HEK293T (cell line): ENCODE results near the gene DEFB116.
"Not testable (repeated sequence)": the region's sequence is repeated elsewhere in the genome, so short reads cannot be mapped to it uniquely, and the experiment has no call there.

Source experiments
- CTCF ChIA-PET: fragments of 350-600 bp; formaldehyde crosslinking; extraction: SDS; loops from one replicate; lab custom pipeline; 2021; ENCODE audit warnings: antibody characterized with exemption, inconsistent platforms; lab: Yijun Ruan, JAX
- POLR2A ChIA-PET: fragments of 350-600 bp; formaldehyde crosslinking; extraction: SDS; loops from one replicate; lab custom pipeline; 2020; ENCODE audit warnings: antibody characterized with exemption, inconsistent platforms; lab: Yijun Ruan, JAX
- DNase-seq: peaks from one replicate; pipeline ENCODE4 v3.0.0; 2012; ENCODE audit warnings: mixed read lengths; ENCODE audit errors: extremely low spot score
- ARNT ChIP-seq: fragments of 450-650 bp; IDR thresholded peaks from 2 replicates; pipeline ENCODE4 v1.6.1; 2017; ENCODE audit warnings: mild to moderate bottlenecking
- BHLHE40 ChIP-seq: fragments of 450-650 bp; IDR thresholded peaks from 2 replicates; pipeline ENCODE4 v1.6.1; 2016; ENCODE audit warnings: mild to moderate bottlenecking, moderate library complexity, borderline replicate concordance
- CTBP1 ChIP-seq: fragments of 450-650 bp; IDR thresholded peaks from 2 replicates; pipeline ENCODE4 v1.6.1; 2016; ENCODE audit warnings: borderline replicate concordance
- ELF4 ChIP-seq: fragments of 450-650 bp; IDR thresholded peaks from 2 replicates; pipeline ENCODE4 v1.6.1; 2017; ENCODE audit warnings: antibody characterized with exemption
- FOXA1 ChIP-seq: fragments of 450-650 bp; IDR thresholded peaks from 2 replicates; pipeline ENCODE4 v1.6.1; 2016; ENCODE audit warnings: mild to moderate bottlenecking
- FOXK2 ChIP-seq: fragments of 450-650 bp; IDR thresholded peaks from 2 replicates; pipeline ENCODE4 v1.6.1; 2016; ENCODE audit warnings: mild to moderate bottlenecking
- FOXM1 ChIP-seq: fragments of 450-650 bp; IDR thresholded peaks from 2 replicates; pipeline ENCODE4 v1.6.1; 2017; ENCODE audit warnings: mild to moderate bottlenecking, borderline replicate concordance
- HDGF ChIP-seq: fragments of 450-650 bp; IDR thresholded peaks from 2 replicates; pipeline ENCODE4 v1.6.1; 2017; ENCODE audit warnings: antibody characterized with exemption, borderline replicate concordance
- L3MBTL2 ChIP-seq: fragments of 450-650 bp; conservative IDR thresholded peaks from 2 replicates; pipeline ENCODE4 v1.6.1; 2016; ENCODE audit warnings: mild to moderate bottlenecking
- LEF1 ChIP-seq: fragments of 450-650 bp; IDR thresholded peaks from 2 replicates; pipeline ENCODE4 v1.6.1; 2017; ENCODE audit warnings: mild to moderate bottlenecking, borderline replicate concordance
- NFRKB ChIP-seq: fragments of 450-650 bp; IDR thresholded peaks from 2 replicates; pipeline ENCODE4 v1.6.1; 2016; ENCODE audit warnings: mild to moderate bottlenecking, moderate library complexity
- PKNOX1 ChIP-seq: fragments of 450-650 bp; IDR thresholded peaks from 2 replicates; pipeline ENCODE4 v1.6.1; 2016
- SP1 ChIP-seq: fragments of 450-650 bp; IDR thresholded peaks from 2 replicates; pipeline ENCODE4 v1.6.1; 2017
- SUZ12 ChIP-seq: fragments of 450-650 bp; IDR thresholded peaks from 2 replicates; pipeline ENCODE4 v1.6.1; 2016; ENCODE audit warnings: mild to moderate bottlenecking
- TARDBP ChIP-seq: fragments of 450-650 bp; IDR thresholded peaks from 2 replicates; pipeline ENCODE4 v1.6.1; 2016
- ZNF384 ChIP-seq: fragments of 450-650 bp; IDR thresholded peaks from 2 replicates; pipeline ENCODE4 v1.6.1; 2016

DEFB116 gene, protein sequence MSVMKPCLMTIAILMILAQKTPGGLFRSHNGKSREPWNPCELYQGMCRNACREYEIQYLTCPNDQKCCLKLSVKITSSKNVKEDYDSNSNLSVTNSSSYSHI

GRCh38 chr20:31308535-31309162 is at the start of gene DEFB116:
TSS of gene DEFB116 (minus strand) at chr20:31308585. CDS start at chr20:31308585, 0 bp downstream.
- CTCF ChIA-PET: no interaction called here
- DNase-seq: no peak
- POLR2A ChIA-PET: no interaction called here
- TF ChIP-seq BHLHE40 (no peak), HDGF (no peak), FOXK2 (no peak), LEF1 (no peak), TARDBP (no peak), ELF4 (no peak)

DNA sequence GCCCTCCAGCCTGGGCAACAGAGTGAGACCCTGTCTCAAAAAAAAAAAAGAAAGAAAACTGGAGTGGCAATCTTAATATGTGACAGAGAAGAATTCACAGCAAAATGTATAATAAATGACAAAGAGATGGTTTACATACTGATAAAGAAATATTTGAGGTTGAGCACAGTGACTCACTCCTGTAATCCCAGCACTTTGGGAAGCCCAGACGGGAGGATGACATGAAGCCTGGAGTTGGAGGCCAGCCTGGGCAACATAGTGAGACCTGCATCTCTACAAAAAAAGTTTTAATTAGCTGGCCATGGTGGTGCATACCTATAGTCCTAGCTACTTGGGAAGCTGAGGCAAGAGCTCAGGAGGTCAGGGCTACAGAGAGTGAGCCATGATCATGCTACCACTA is 47.6 kb upstream of the DEFB116 start:
- no peak for TF ChIP-seq FOXK2
- no peak for TF ChIP-seq PKNOX1
- no peak for TF ChIP-seq SP1
- no peak for TF ChIP-seq LEF1
- no peak for TF ChIP-seq TARDBP
- no peak for TF ChIP-seq ARNT
- no peak for TF ChIP-seq BHLHE40
- TF ChIP-seq FOXA1: no peak
- no peak for TF ChIP-seq HDGF
- no peak for TF ChIP-seq ZNF384
- TF ChIP-seq ELF4: no peak
- no peak for TF ChIP-seq L3MBTL2
- TF ChIP-seq FOXM1: no peak
- TF ChIP-seq CTBP1: no peak
- no peak for DNase-seq
- ChIA-PET POLR2A (no interaction called here), CTCF (no interaction called here)

DNA sequence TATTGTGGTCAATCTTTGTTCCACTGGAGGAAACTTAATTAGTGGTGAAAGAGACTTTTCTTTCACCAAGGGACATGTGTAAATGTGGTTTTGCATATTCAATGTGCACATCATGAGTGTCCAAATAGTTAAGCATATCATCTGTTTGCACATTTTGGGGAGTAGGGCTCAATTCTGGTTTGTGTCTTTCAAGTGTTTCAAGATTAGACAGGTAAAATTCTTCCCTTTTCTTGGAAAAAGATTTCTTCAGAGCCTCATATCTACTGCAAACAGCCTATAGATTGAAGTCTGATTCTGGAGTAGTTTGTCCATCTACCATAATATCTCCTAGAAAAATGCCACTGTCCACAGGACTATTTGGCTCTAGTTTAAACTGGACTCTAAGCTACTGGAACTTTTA is 33.1 kb upstream of the DEFB116 start:
- DNase-seq: no peak
- ChIA-PET CTCF (no interaction called here), POLR2A (no interaction called here)
- TF ChIP-seq FOXM1: no peak
- TF ChIP-seq FOXK2: no peak
- no peak for TF ChIP-seq SUZ12
- no peak for TF ChIP-seq ARNT
- no peak for TF ChIP-seq CTBP1
- TF ChIP-seq SP1: no peak

- DNase-seq: no peak
- TF ChIP-seq ARNT: no peak
- no peak for TF ChIP-seq TARDBP
- no peak for TF ChIP-seq L3MBTL2
- no peak for TF ChIP-seq FOXK2
- TF ChIP-seq LEF1: no peak
- TF ChIP-seq BHLHE40: no peak
- no peak for TF ChIP-seq FOXM1
- no peak for TF ChIP-seq CTBP1
- ChIA-PET CTCF (no interaction called here), POLR2A (no interaction called here)
Observed at GRCh38 chr20:31330893-31331292, 22.5 kb upstream of the DEFB116 start.

DNA sequence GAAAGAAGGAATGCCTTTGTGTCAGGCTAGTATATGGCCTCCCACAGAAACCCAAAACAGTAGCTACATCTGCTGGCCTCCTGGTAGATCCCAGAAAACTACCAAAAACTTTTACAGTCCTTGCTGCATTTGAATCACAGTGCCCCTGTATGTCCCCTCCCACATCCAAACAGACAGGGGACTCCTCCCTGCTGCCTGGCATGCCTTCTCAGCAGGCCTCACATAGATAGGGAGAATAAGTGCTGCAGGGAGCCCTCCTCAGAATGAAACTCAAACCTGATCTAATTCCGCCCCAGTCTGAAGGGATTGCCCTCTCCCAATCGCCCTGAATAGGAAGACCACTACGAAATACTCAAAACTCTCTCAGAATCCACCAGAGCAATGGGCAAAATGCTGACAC is 14.1 kb upstream of the DEFB116 start:
- CTCF ChIA-PET: no interaction called here
- TF ChIP-seq ZNF384 (no peak), TARDBP (no peak), BHLHE40 (no peak), ELF4 (no peak), LEF1 (no peak), SUZ12 (no peak), FOXK2 (no peak), PKNOX1 (no peak), CTBP1 (no peak), HDGF (no peak), NFRKB (no peak)
- POLR2A ChIA-PET: no interaction called here
- DNase-seq: no peak

DNA sequence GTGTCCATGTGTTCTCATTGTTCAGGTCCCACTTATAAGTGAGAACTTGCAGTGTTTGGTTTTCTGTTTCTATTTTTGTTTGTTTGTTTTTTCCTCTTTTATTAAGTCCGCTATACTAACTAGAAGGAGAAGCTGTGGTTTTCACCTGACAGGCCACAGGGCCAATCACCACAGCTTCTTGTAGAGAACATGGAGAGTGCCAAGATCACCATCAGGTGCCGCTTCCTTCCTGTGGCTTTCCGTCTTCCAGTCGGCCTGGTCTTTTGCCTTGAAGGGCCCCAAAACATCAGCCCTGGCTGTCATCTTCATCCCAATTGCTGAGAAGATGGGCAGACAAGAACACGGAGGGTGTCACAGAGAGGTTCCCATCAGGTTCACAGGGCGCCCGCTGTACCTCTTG is 23.4 kb downstream of the DEFB116 start:
- CTCF ChIA-PET, POLR2A ChIA-PET, DNase-seq: not testable (repeated sequence)

DNA sequence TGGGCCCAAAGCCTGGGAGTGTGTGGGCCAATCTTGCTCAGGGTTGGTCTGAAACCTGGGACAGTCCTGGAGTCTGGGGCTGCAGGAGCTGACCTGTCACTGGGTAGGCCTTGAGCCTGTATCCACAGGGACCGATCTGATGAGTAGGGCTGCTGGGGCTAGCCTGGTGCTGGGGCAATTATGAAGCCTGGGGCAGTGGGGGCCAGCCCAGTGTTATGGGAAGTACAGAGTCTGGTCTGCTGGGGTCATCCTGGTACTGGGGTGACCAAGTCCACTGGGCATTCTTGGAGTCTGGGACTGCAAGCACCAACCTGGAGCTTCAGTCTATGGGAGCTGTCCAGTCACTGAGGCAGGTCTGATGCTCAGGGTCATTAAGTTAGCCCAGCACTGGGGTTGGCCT is 30.2 kb downstream of the DEFB116 start:
- ChIA-PET CTCF (no interaction called here), POLR2A (no interaction called here)
- TF ChIP-seq L3MBTL2 (no peak), FOXM1 (no peak), BHLHE40 (no peak), SP1 (no peak), CTBP1 (no peak), FOXA1 (no peak), ZNF384 (no peak), ARNT (no peak), PKNOX1 (no peak), HDGF (no peak), TARDBP (no peak), LEF1 (no peak), FOXK2 (no peak)
- no peak for DNase-seq
